GM10266 (cell line): ENCODE measurements around the gene PARN.
"Not testable (repeated sequence)": the region's sequence is repeated elsewhere in the genome, so short reads cannot be mapped to it uniquely, and the experiment has no call there.

Experiments
- DNase-seq: peaks from one replicate; pipeline ENCODE4 v3.0.0; 2012; ENCODE audit errors: extremely low spot score
- TF ChIP-seq, protein P1 (sequence below): IDR thresholded peaks from 2 replicates; pipeline ENCODE4 v1.5.1; 2012; ENCODE audit warnings: mild to moderate bottlenecking, low read depth; ENCODE audit not compliant: control insufficient read depth, insufficient read depth; ENCODE audit errors: missing control alignments

The PARN gene

GRCh38 chr16:14579266-14579665, 50.8 kb downstream of the PARN start:
- TF ChIP-seq, protein P1, sequence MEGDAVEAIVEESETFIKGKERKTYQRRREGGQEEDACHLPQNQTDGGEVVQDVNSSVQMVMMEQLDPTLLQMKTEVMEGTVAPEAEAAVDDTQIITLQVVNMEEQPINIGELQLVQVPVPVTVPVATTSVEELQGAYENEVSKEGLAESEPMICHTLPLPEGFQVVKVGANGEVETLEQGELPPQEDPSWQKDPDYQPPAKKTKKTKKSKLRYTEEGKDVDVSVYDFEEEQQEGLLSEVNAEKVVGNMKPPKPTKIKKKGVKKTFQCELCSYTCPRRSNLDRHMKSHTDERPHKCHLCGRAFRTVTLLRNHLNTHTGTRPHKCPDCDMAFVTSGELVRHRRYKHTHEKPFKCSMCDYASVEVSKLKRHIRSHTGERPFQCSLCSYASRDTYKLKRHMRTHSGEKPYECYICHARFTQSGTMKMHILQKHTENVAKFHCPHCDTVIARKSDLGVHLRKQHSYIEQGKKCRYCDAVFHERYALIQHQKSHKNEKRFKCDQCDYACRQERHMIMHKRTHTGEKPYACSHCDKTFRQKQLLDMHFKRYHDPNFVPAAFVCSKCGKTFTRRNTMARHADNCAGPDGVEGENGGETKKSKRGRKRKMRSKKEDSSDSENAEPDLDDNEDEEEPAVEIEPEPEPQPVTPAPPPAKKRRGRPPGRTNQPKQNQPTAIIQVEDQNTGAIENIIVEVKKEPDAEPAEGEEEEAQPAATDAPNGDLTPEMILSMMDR: no peak

GRCh38 chr16:14576532-14576931, 53.5 kb downstream of the PARN start:
- DNase-seq: no peak
- TF ChIP-seq, protein P1: no peak

More at GRCh38 chr16:14579266-14579665, 50.8 kb downstream of the PARN start:
- no peak for DNase-seq

GRCh38 chr16:14576069-14576468, 54.0 kb downstream of the PARN start:
- DNase-seq: no peak
- TF ChIP-seq, protein P1: no peak

- DNase-seq: not testable (repeated sequence)
Observed at GRCh38 chr16:14574698-14575415, 55.2 kb downstream of the PARN start.

DNA sequence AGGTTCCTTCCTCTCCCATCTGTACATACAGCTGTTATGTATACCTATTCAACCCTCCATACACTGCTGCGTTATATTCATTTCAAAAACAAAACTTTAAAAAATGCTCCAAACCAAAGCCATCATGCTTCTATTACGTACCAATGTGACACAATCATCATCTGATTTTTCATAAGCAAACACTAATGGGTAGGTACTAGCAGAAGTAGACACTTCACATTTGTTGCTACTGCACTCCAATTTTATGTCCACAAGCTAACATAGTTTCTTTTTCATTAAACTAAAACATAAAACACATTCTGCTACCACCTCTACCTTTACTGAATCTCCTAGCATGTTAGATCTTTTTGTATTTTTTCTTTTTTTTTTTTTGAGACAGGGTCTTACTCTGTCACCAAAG, 57.5 kb downstream of the PARN start:
- DNase-seq: no peak
- TF ChIP-seq, protein P1: no peak

- TF ChIP-seq, protein P1: no peak
- no peak for DNase-seq
Observed at GRCh38 chr16:14569213-14569612, 60.8 kb downstream of the PARN start.

DNA sequence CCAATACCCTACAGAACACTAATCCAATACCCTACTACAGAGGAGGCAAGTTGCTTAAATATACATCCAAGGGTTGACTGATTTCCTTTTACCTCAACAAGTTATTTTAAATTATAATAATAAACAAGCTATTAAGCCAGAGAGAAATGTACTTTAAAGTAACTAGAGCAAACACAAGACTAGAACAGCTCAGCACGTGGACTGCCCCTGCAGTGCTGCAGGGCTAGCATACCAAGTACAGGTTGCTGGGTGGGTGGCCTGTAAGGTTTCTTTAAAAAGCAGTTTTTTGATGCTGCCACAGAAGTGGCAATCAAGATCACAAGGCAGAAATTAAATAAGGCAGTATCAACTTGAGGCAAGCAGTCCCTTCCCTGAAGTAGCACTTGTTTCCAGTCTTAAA, 63.5 kb downstream of the PARN start:
- TF ChIP-seq, protein P1: no peak
- DNase-seq: no peak

GRCh38 chr16:14565688-14566025, 64.4 kb downstream of the PARN start:
- TF ChIP-seq, protein P1: no peak
- DNase-seq: no peak
